Measurements from ENCODE around the gene NPLOC4. TPM values are rescaled to one million over a fixed set of nuclear protein-coding genes. Genes with fewer than 3 reads are reported as not detected.

Gene NPLOC4
- total and polyA plus RNA-seq, 9 of the 15 experiments (the other 6 are each of a cell fraction or from before 2014, with no cell fraction given), result 1.5 to 116 (median 64.5) TPM

GRCh38 chr17:81547614-81547982 is 89.3 kb downstream of the NPLOC4 start:
- Histone ChIP-seq H2AFZ (ENCODE audit: low read depth, low read length) (no peak overlapping the region), H3K79me2 (ENCODE audit: control insufficient read depth, insufficient read depth, low read length) (peaks cover 35% of the 10 kb centered on the region), H3K4me2 (ENCODE audit: insufficient read depth, low read length) (no peak overlapping the region), H3K36me3 (ENCODE audit: control insufficient read depth, insufficient read depth, low read length) (peaks cover 82% of the 10 kb centered on the region), H3K9me3 (replicated peaks; ENCODE audit: control insufficient read depth, insufficient read depth, low read depth, low read length) (no peaks in the 10 kb centered on the region), H3K9me1 (ENCODE audit: control insufficient read depth, insufficient read depth, low read length) (peaks cover 4% of the 10 kb centered on the region), H3K9ac (ENCODE audit: insufficient read depth in 1 of 2, low read depth in 2 of 2, low read length in 2 of 2) (peak overlapping the region in 1 of 2 experiments; percentile 20; a peak in 1 of 4 replicates), H3K27me3 (ENCODE audit: control insufficient read depth in 2 of 2, insufficient read depth in 2 of 2, low read length in 2 of 2) (no peaks in the 10 kb centered on the region), H3K4me3 (no peak overlapping the region), H3K4me1 (replicated peaks in 1 of 2; ENCODE audit: control insufficient read depth in 2 of 2, insufficient read depth in 2 of 2, low read length in 2 of 2) (peaks cover 8 to 44% of the 10 kb centered on the region in 2 experiments; a peak in 4 of 5 replicates), H4K20me1 (replicated peaks; ENCODE audit: control insufficient read depth, insufficient read depth, low read length) (peaks cover 12% of the 10 kb centered on the region; the same call in 1 of the 2 replicates), H3K27ac (ENCODE audit: extremely low read depth, low read depth, low read length) (no peak overlapping the region)
- TF ChIP-seq RBFOX2 (IDR thresholded peaks at IDR 0.05; ENCODE audit: low read depth, low read length) (peak; percentile 38; the same call in 1 of the 2 replicates), ATF7 (IDR thresholded peaks at IDR 0.05) (no peak)
- WGBS (ENCODE audit: insufficient coverage, low coverage, missing lambda C conversion rate), result 88% methylated on average over 12 of the region's 14 CpGs
- ATAC-seq (no peak), DNase-seq (ENCODE audit: extremely low read depth in 1 of 4, low spot score in 3 of 4) (no peak), FAIRE-seq (no peak)
- ChIA-PET POLR2A (interaction anchor here (1.1 kb wide), 1 partner anchor 29 kb away, joined by 3 read pairs; no protein-coding TSS in a partner anchor), CTCF (ENCODE audit: low intra/inter-chr PET ratio) (no interaction called here)
- intact Hi-C loops (cut with micrococcal nuclease) (no loop called here), in situ Hi-C loops (cut with MboI) (no loop called here)
- BruUV-seq (replicated peaks), result no TSS peak

GRCh38 chr17:81546906-81547613 is 89.9 kb downstream of the NPLOC4 start:
- no peak for ATAC-seq
- Histone ChIP-seq H3K27ac (ENCODE audit: extremely low read depth, low read depth, low read length) (no peak overlapping the region), H3K4me2 (ENCODE audit: insufficient read depth, low read length) (no peak overlapping the region), H3K36me3 (ENCODE audit: control insufficient read depth, insufficient read depth, low read length) (peaks cover 85% of the 10 kb centered on the region), H2AFZ (ENCODE audit: low read depth, low read length) (no peak overlapping the region), H4K20me1 (replicated peaks; ENCODE audit: control insufficient read depth, insufficient read depth, low read length) (peaks cover 12% of the 10 kb centered on the region; the same call in 1 of the 2 replicates), H3K9me3 (replicated peaks; ENCODE audit: control insufficient read depth, insufficient read depth, low read depth, low read length) (no peaks in the 10 kb centered on the region), H3K4me1 (replicated peaks in 1 of 2; ENCODE audit: control insufficient read depth in 2 of 2, insufficient read depth in 2 of 2, low read length in 2 of 2) (peaks cover 8 to 41% of the 10 kb centered on the region in 2 experiments; a peak in 4 of 5 replicates), H3K9ac (ENCODE audit: insufficient read depth in 1 of 2, low read depth in 2 of 2, low read length in 2 of 2) (peak overlapping the region in 1 of 2 experiments; percentile 20; a peak in 1 of 4 replicates), H3K27me3 (ENCODE audit: control insufficient read depth in 2 of 2, insufficient read depth in 2 of 2, low read length in 2 of 2) (no peaks in the 10 kb centered on the region), H3K9me1 (ENCODE audit: control insufficient read depth, insufficient read depth, low read length) (peaks cover 4% of the 10 kb centered on the region), H3K4me3 (no peak overlapping the region), H3K79me2 (ENCODE audit: control insufficient read depth, insufficient read depth, low read length) (peaks cover 32% of the 10 kb centered on the region)
- DNase-seq (ENCODE audit: extremely low read depth in 1 of 4, low spot score in 3 of 4), result no peak
- intact Hi-C loops (cut with micrococcal nuclease) (no loop called here), in situ Hi-C loops (cut with MboI) (no loop called here)
- ChIA-PET CTCF (ENCODE audit: low intra/inter-chr PET ratio) (no interaction called here), POLR2A (interaction anchor here (1.1 kb wide), 1 partner anchor 29 kb away, joined by 3 read pairs; no protein-coding TSS in a partner anchor)
- WGBS (ENCODE audit: insufficient coverage, low coverage, missing lambda C conversion rate), result 89% methylated on average over 35 of the region's 36 CpGs
- no peak for FAIRE-seq
- BruUV-seq (replicated peaks), result no TSS peak
- TF ChIP-seq REST (IDR thresholded peaks at IDR 0.05; ENCODE audit: borderline replicate concordance) (no peak), REST (CRISPR knock-in tag; IDR thresholded peaks at IDR 0.05; ENCODE audit: low read depth) (no peak), KAT8 (IDR thresholded peaks at IDR 0.05; ENCODE audit: low read depth) (no peak), RUNX1 (IDR thresholded peaks at IDR 0.05; ENCODE audit: low read depth) (no peak), ARNT (IDR thresholded peaks at IDR 0.05) (no peak), NFIC (IDR thresholded peaks at IDR 0.05) (peak; percentile 64)

All from K562 (cell line).